RKO (cell line): ENCODE data around the gene ZBTB20.
A peak's percentile ranks its signal among the peaks of the same experiment; 100 is the strongest.
"Not testable (repeated sequence)": the region's sequence is repeated elsewhere in the genome, so short reads cannot be mapped to it uniquely, and the experiment has no call there.

Experiments used
- DNase-seq: peaks from one replicate; pipeline ENCODE4 v3.0.0-alpha.2; 2016; ENCODE audit warnings: low spot score

ZBTB20 gene

GRCh38 chr3:115146418-115147328 lies at the start of gene ZBTB20:
ZBTB20 (minus strand) TSS chr3:115147288.
- peak; percentile 74 for DNase-seq

DNA sequence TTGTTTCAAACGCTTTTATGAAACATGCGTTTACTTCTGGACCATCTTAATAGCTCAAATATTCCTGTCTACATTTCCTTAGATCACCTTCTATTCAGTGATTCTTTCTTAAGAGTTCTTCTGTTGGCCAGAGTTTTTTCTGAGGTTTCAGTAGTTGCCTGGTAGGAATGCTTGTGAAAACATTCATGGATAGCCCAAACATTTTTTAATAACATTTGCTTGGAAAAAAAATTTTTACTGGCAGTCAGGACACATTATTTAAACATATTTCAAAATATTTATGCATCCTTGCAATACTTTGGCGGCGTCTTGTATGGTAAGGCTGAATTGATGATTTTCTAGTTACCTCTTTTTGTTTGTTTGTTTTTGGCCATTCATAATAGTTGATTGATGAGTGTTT lies 47.4 kb upstream of the ZBTB20 start:
- no peak for DNase-seq

DNA sequence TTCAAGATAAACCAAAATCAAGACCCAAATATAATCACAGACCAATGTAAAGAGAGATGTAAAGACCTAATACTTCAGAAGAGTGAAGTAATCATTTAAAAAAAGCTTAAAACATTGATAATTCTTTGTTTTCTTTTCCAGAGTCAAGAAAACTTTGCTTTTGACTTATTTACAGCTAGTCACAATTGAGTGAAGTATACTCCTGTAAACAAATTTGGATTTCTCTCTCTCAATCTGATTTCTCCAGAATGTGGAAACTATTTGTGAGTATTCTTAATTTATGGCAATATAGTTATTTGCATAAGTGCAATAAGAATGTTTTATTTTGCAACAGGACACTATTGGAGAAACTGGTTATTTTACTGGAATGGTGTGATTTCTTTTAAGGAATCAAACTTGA lies 43.7 kb upstream of the ZBTB20 start:
- DNase-seq = no peak

GRCh38 chr3:115187149-115187757 lies 40.2 kb upstream of the ZBTB20 start:
- no peak for DNase-seq

DNA sequence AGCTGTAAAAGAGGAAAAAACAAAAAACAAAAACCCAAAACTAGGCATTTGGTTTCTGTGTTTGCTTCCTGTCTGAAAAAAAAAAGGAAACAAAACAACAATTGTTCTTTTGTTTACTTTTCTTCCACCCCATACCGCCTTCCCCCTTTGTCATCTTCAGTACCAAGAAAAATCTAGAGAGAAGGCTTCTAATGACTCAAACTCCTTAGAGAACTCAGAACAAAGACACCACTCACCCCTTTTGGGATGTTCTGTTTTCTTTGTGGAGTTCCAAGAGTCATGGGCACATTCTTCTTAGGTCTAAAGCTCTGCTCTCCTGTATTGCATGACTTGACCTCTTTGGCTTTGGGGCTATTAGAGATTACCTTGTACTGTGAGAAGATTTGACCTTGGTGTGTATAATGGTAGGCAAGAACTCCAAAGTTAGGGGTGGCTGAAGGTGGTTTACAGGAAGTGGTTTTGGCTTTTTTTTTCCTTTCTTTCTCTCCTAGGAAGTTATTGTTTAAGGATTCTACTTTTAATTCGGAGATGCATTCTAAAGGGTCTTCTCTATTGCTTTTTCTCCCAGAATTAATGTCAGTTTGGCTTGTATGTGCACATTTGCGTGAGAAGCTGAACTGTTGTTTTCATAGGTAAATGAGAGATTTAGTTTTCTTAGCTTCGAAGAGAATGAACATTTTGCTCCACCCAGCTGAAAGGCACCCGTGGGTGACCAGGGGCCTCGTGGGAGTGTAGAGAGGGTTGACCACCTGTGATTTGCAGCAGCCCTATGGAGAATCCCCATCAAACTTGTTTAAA lies 39.5 kb upstream of the ZBTB20 start:
- no peak for DNase-seq

DNA sequence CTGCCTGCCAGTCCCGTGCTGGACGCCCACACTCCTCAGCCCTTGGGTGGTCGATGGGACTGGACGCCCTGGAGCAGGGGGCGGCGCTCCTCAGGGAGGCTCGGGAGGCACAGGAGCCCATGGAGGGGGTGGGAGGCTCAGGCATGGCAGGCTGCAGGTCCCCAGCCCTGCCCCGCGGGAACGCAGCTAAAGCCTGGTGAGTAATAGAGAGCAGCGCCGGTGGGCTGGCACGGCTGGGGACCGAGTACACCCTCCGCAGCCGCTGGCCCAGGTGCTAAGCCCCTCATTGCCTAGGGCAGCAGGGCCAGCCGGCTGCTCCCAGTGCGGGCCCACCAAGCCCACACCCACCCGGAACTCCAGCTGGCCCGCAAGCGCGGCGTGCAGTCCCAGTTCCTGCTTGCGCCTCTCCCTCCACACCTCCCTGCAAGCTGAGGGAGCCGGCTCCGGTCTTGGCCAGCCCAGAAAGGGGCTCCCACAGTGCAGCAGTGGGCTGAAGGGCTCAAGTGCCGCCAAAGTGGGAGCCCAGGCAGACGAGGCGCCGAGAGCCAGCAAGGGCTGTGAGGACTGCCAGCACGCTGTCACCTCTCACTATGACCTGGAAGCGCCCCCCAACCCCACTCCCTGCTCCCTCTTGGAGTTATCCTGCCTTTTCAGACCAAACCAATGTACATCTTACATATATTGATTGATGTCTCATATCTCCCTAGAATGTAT lies 37.9 kb upstream of the ZBTB20 start:
- DNase-seq = not testable (repeated sequence)

DNA sequence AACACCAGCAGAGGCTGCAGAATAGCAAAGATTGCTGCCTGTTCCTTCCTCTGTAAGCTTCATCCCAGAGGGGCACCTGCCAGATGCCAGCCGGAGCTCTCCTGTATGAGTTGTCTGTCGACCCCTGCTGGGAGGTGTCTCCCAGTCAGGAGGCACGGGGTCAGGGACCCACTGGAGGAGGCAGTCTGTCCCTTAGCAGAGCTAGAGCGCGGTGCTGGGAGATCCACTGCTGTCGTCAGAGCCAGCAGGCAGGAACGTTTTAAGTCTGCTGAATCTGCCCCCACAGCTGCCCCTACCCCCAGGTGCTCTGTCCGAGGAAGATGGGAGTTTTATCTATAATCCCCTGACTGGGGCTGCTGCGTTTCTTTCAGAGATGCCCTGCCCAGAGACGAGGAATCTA lies 31.8 kb upstream of the ZBTB20 start:
- DNase-seq = not testable (repeated sequence)

DNA sequence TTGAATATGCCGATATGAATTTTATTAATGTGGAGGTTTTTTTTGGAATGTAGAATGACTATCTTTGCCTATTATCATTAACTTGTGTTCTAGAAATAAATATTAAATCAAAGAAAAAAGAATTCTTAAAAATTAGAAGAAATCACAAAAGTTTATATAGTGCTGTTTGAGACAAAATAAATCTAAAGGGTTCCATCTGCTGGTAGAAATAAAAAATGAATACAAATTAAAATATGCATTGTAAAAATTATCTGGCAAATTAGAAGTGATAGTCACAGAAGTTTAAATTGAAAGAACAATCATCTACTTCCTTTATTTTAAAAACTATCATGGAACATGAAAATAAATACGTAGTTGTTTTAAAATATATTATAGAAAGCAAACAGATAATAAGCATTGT lies 22.7 kb upstream of the ZBTB20 start:
- DNase-seq = peak; percentile 38

DNA sequence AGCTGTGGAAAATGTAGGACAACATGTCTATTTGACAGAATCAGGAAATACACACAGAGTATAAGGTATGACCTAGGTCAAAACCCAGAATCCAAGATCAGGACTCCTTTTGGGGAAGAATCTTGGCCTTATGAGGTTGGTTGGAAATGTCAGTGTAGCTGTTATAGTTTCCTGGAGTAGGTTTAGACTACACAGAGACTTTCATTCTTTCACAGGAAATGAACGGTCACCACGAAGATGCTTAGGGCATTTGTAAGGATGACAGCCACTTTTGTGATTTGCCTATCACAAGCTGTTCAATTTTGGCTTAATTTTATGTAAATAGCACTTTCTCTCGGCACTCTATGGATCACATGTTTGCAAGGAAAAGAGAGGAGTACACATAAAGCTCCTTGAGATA lies 18.6 kb upstream of the ZBTB20 start:
- DNase-seq = no peak

GRCh38 chr3:115165266-115165665 lies 18.2 kb upstream of the ZBTB20 start:
- DNase-seq = no peak

GRCh38 chr3:115164374-115165221 lies 17.5 kb upstream of the ZBTB20 start:
- no peak for DNase-seq

GRCh38 chr3:115162759-115163158 lies 15.7 kb upstream of the ZBTB20 start:
- DNase-seq = no peak

- no peak for DNase-seq
These were observed 14.8 kb upstream of the ZBTB20 start for GRCh38 chr3:115161866-115162265.

DNA sequence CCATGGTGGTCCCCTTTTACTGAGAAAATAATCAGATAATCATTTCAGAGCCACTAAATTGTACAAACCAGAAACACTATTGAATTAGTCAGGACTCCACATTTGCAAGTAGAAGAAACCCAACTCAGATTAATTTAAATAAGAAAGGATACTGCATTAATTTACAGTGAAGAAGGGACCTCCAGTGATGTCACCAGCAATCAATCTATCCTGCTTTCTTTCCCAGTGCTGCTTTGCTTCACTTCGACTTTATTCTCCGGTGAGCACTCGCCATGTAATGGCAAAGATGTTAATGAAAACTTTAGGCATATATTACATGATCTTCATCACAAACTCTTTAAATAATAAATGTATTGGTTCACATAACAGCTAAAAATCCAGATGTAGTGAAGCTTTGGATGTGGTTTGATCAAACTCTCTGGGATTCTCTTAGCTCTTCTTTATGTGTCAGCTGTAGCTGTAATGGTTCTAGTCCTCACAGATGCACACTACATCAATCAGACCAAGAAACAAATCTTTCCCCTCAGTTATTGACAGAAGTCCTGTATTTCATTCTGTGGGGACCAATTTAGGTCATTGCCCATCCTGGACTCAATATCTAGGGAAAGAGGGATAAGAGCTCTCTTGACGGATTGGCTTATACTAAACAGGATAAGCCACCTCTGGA lies 14.2 kb upstream of the ZBTB20 start:
- no peak for DNase-seq

- no peak for DNase-seq
These were observed 13.2 kb upstream of the ZBTB20 start for GRCh38 chr3:115160295-115160694.

- no peak for DNase-seq
These were observed 9.1 kb upstream of the ZBTB20 start for GRCh38 chr3:115156046-115156654.

- DNase-seq = no peak
These were observed 7.5 kb upstream of the ZBTB20 start for GRCh38 chr3:115154611-115155010.

- no peak for DNase-seq
These were observed 4.8 kb upstream of the ZBTB20 start for GRCh38 chr3:115151921-115152320.

- DNase-seq = peak; percentile 56
These were observed 1.2 kb upstream of the ZBTB20 start for GRCh38 chr3:115148142-115148790.
